GM13977 (cell line): Measurements from ENCODE around the gene ABCC8.

Source experiments
- DNase-seq: peaks from one replicate; pipeline ENCODE4 v3.0.0; 2012; ENCODE audit warnings: low spot score
- CTCF ChIP-seq: IDR thresholded peaks from 2 replicates; pipeline ENCODE4 v1.5.1; 2012; ENCODE audit warnings: mild to moderate bottlenecking, control low read depth; ENCODE audit not compliant: insufficient read depth; ENCODE audit errors: extremely low read depth, missing control alignments
- in situ Hi-C: fragments of 300-500 bp; cut with MboI; formaldehyde crosslinking; loops from one replicate; pipeline ENCODE4 v1.12.0; 2022; ENCODE audit warnings: low sequenced_read_pairs, low pct_unique_long_range_greater_than_20kb, mixed read lengths, inconsistent platforms; ENCODE audit not compliant: unreplicated experiment

ABCC8 gene

DNA sequence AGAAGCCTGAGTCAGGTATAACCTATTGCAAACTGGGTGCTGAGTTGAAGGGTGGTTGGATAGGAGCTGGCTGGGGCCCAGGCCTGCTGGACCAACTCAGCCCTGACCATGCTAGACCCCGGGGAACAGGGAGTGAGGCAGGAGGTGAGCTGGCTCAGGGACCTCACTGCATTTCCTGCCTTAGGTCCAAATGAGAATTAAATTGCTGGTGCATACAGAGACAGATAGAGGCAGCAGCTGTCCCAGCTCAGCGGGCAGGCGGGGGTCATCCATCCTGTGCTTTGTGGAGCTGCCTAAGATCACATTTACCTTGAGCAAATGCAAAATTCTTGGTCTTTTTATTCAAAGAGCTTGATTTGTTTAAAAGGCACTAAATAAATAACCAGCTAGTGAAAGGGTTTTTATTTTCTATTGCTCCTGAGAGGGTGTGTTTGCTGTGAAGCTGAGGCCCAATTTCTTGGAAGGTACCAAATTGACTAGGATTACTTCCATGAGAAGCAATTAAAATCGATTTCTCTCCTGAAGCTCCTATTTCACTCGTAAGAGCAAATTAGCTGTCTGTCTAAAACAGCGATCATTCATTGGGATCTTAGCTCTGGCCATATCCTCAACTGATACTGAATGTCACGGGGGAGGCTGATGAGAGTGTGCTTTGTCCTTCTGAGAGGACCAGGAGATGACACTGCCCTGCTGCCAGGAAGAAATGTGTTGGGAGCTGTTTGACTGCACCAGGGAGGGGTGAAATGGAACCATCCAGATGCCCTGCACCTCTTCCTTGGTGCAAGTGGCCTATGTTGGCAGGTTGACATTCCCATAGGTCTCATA is 42.6 kb upstream of the ABCC8 start:
- no peak for TF ChIP-seq CTCF
- in situ Hi-C loops: loop anchor here (25.0 kb wide), 2 partner anchors 282 to 732 kb away; no protein-coding TSS in a partner anchor
- no peak for DNase-seq

- TF ChIP-seq CTCF: no peak
- DNase-seq: no peak
- in situ Hi-C loops: loop anchor here (25.0 kb wide), 2 partner anchors 281 to 731 kb away; no protein-coding TSS in a partner anchor
Observed at GRCh38 chr11:17518366-17518765, 41.7 kb upstream of the ABCC8 start.

DNA sequence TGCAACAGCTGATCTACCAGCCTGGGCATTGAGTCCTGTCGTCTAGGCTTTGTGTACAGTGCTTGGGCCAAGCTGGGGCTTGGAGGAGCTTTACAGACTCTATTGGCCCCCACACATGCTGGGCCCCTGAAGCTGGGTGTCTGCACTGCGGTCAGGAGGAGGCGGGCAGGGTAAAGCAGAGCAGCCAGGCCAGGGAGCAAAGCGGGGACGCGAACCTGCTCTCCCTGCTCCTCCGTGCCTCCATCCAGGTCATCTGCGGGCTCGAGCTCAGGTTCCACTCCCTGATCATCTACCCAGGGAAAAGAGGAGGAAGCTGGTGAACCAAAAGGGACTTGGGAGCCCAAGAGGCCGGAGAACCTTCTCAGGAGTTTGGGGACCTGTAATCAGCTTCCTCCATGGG is 40.5 kb upstream of the ABCC8 start:
- in situ Hi-C loops: loop anchor here (25.0 kb wide), 2 partner anchors 280 to 730 kb away; no protein-coding TSS in a partner anchor
- DNase-seq: no peak
- TF ChIP-seq CTCF: no peak

- TF ChIP-seq CTCF: no peak
- DNase-seq: no peak
- in situ Hi-C loops: loop anchor here (25.0 kb wide), 2 partner anchors 279 to 729 kb away; no protein-coding TSS in a partner anchor
Observed at GRCh38 chr11:17516551-17517150, 40.0 kb upstream of the ABCC8 start.

- no peak for TF ChIP-seq CTCF
- in situ Hi-C loops: loop anchor here (25.0 kb wide), 2 partner anchors 278 to 728 kb away; no protein-coding TSS in a partner anchor
- DNase-seq: no peak
Observed at GRCh38 chr11:17515443-17516176, 39.0 kb upstream of the ABCC8 start.

- no peak for TF ChIP-seq CTCF
- no peak for DNase-seq
- in situ Hi-C loops: loop anchor here (25.0 kb wide), 2 partner anchors 277 to 727 kb away; no protein-coding TSS in a partner anchor
Observed at GRCh38 chr11:17514476-17514875, 37.8 kb upstream of the ABCC8 start.
